ENCODE measurements around the gene SDCCAG8.
"Not testable (repeated sequence)": the region's sequence is repeated elsewhere in the genome, so short reads cannot be mapped to it uniquely, and the experiment has no call there.

SDCCAG8 gene

GRCh38 chr1:243287123-243287460 lies 31.3 kb downstream of the SDCCAG8 start:
- no peak for DNase-seq

- no peak for DNase-seq
Observed at GRCh38 chr1:243287652-243288051, 31.8 kb downstream of the SDCCAG8 start.

GRCh38 chr1:243288062-243288461 lies 32.2 kb downstream of the SDCCAG8 start:
- DNase-seq: no peak

- no peak for DNase-seq
Observed at GRCh38 chr1:243291292-243291691, 35.5 kb downstream of the SDCCAG8 start.

GRCh38 chr1:243292117-243292516 lies 36.3 kb downstream of the SDCCAG8 start:
- no peak for DNase-seq

- no peak for DNase-seq
Observed at GRCh38 chr1:243293941-243294722, 38.3 kb downstream of the SDCCAG8 start.

GRCh38 chr1:243294723-243295121 lies 38.9 kb downstream of the SDCCAG8 start:
- DNase-seq: no peak

GRCh38 chr1:243299069-243299468 lies 43.2 kb downstream of the SDCCAG8 start:
- DNase-seq: no peak

GRCh38 chr1:243301059-243301458 lies 45.2 kb downstream of the SDCCAG8 start:
- DNase-seq: no peak

GRCh38 chr1:243311809-243312208 lies 56.0 kb downstream of the SDCCAG8 start:
- DNase-seq: no peak

GRCh38 chr1:243312952-243313634 lies 57.3 kb downstream of the SDCCAG8 start:
- DNase-seq: no peak

- DNase-seq: no peak
Observed at GRCh38 chr1:243313635-243314536, 58.0 kb downstream of the SDCCAG8 start.

- no peak for DNase-seq
Observed at GRCh38 chr1:243315455-243315854, 59.6 kb downstream of the SDCCAG8 start.

- DNase-seq: no peak
Observed at GRCh38 chr1:243315893-243316292, 60.1 kb downstream of the SDCCAG8 start.

GRCh38 chr1:243316366-243316989 lies 60.6 kb downstream of the SDCCAG8 start:
- DNase-seq: no peak

GRCh38 chr1:243320224-243320623 lies 64.4 kb downstream of the SDCCAG8 start:
- no peak for DNase-seq

- no peak for DNase-seq
Observed at GRCh38 chr1:243322326-243322725, 66.5 kb downstream of the SDCCAG8 start.

GRCh38 chr1:243323491-243323890 lies 67.7 kb downstream of the SDCCAG8 start:
- DNase-seq: no peak

GRCh38 chr1:243325305-243325890 lies 69.6 kb downstream of the SDCCAG8 start:
- DNase-seq: no peak

- DNase-seq: no peak
Observed at GRCh38 chr1:243332440-243332839, 76.6 kb downstream of the SDCCAG8 start.

- DNase-seq: no peak
Observed at GRCh38 chr1:243335292-243335691, 79.5 kb downstream of the SDCCAG8 start.

- DNase-seq: no peak
Observed at GRCh38 chr1:243336163-243336562, 80.3 kb downstream of the SDCCAG8 start.

- DNase-seq: not testable (repeated sequence)
Observed at GRCh38 chr1:243338848-243339247, 83.0 kb downstream of the SDCCAG8 start.

Measured in activated CD4-positive, alpha-beta T cell treated with anti-CD3 and anti-CD28 coated beads for 1 hour (primary cell).